ENCODE data around the gene ICAM2.

ICAM2 gene

DNA sequence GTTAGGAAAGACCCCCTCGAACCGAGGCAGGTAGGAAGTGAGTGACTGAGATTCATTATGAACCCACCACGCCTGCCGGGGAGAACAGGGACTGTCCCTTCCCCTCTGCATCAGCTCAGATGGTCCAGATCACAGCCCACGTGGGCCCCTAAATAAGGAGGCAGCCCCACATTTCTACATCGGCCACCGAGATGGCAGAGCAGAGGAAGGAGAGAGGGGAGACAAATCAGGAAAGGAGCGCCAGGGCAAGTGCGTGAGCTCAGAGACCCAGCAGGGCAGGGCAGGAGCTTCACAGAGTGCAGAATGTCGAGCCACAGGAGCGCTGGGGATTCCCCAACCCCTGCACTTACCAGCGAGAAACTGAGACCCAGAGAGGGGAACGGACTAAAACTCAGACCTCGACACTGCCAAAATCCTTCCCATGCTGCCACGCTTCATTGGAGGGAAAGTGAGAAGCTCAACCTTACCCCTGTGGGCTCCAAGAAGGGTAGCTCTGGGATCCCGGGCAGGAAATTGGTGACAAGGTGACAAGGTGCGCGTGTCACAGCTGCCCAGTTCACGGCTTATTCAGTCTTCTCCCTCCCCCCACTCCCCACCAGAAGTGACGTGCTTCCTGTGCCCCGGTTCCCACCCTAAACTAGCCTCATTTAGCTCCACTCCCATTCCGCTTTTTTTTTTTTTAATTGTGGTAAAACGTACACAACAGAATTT, at the start of gene ICAM2:
Gene ICAM2 (minus strand): TSS at position 578 of the 711 bp plus-strand sequence. CDS start 13,942 bp downstream, outside the sequence.
- H3K9me2 ChIP-seq (replicated peaks; ENCODE audit: control insufficient read depth, low read length) = no peaks in the 10 kb centered on the region
- peaks cover 43% of the 10 kb centered on the region for H3K79me2 ChIP-seq (ENCODE audit: control insufficient read depth, low read length)
- H3K9me3 ChIP-seq (ENCODE audit: control insufficient read depth, insufficient read depth, low read length) = no peaks in the 10 kb centered on the region
- peaks cover 25% of the 10 kb centered on the region for H3F3A ChIP-seq (ENCODE audit: control insufficient read depth, insufficient read depth)
- 0 out of 2 replicates have a peak, but pooled peaks cover 4% of the 10 kb centered on the region for H4K20me1 ChIP-seq (ENCODE audit: control insufficient read depth, insufficient read depth, low read depth, low read length)
- peak within 1 kb of the TSS; percentile 77 for H3K4me2 ChIP-seq (ENCODE audit: low read length)
- H3K4me3 ChIP-seq (ENCODE audit: low read length) = peak within 1 kb of the TSS; percentile 85
- H3K27ac ChIP-seq (ENCODE audit: low read depth, low read length) = peak within 1 kb of the TSS; percentile 82
- H3K36me3 ChIP-seq (ENCODE audit: control insufficient read depth, low read length) = no peaks in the 10 kb centered on the region
- no peaks in the 10 kb centered on the region for H3K27me3 ChIP-seq (ENCODE audit: control insufficient read depth, low read length)
- TF ChIP-seq EZH2phosphoT487 (IDR thresholded peaks at IDR 0.05; ENCODE audit: borderline replicate concordance, low read length) (no peak), CTCF (IDR thresholded peaks at IDR 0.05; ENCODE audit: low read depth, low read length, poor library complexity, severe bottlenecking) (no peak)
- peaks cover 60% of the 10 kb centered on the region for H3K4me1 ChIP-seq (ENCODE audit: control insufficient read depth, low read length)

DNA sequence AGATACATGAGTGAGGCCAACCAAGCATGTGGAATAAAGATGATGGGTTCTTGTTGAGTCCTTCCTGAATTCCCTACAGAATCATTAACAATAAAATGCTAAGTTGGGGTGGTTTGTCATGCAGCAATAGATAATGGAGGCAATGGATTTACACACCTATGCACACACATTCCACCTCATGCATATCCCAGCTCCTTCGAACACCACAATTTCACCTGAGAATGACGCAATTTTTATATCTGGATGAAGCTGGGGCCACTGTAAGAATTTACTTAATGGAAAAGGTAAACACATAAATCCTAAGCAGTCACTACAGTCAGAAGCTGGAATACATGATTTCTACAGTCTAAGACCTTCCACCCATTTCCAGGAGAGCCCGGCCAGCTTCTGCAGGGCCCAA, 49.8 kb upstream of the ICAM2 start:
- Histone ChIP-seq H3K4me2 (ENCODE audit: low read length) (no peak overlapping the region), H3K36me3 (ENCODE audit: control insufficient read depth, low read length) (no peaks in the 10 kb centered on the region), H3F3A (ENCODE audit: control insufficient read depth, insufficient read depth) (peaks cover 13% of the 10 kb centered on the region), H3K9me2 (replicated peaks; ENCODE audit: control insufficient read depth, low read length) (no peaks in the 10 kb centered on the region), H3K79me2 (ENCODE audit: control insufficient read depth, low read length) (no peaks in the 10 kb centered on the region), H3K27me3 (ENCODE audit: control insufficient read depth, low read length) (no peaks in the 10 kb centered on the region), H3K27ac (ENCODE audit: low read depth, low read length) (no peak overlapping the region), H3K4me3 (ENCODE audit: low read length) (no peak overlapping the region), H3K4me1 (ENCODE audit: control insufficient read depth, low read length) (peaks cover 27% of the 10 kb centered on the region), H3K9me3 (ENCODE audit: control insufficient read depth, insufficient read depth, low read length) (peaks cover 6% of the 10 kb centered on the region; the same call in 1 of the 2 replicates), H4K20me1 (ENCODE audit: control insufficient read depth, insufficient read depth, low read depth, low read length) (no peaks in the 10 kb centered on the region)
- no peak for TF ChIP-seq EZH2phosphoT487 (IDR thresholded peaks at IDR 0.05; ENCODE audit: borderline replicate concordance, low read length)
- TF ChIP-seq CTCF (IDR thresholded peaks at IDR 0.05; ENCODE audit: low read depth, low read length, poor library complexity, severe bottlenecking) = no peak

DNA sequence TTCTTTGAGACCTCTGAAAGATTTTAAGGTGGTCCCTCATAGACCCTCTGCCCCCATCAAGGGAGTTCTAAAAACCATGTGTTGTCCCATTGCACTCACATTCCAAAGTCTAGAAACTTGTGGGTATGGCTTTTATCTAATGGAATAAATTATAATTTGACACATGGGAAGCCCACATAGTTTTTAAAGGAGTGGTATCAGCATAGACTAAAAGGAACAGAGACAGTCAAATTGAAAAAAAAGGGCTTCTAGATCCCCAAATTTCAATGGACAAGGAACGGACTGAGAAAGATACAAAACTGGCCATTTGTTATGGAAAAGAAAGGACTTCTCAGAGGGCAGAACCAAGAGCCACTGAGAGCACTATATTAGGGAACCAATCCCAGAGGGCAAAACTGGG, 48.7 kb upstream of the ICAM2 start:
- H3K27ac ChIP-seq (ENCODE audit: low read depth, low read length) = no peak overlapping the region
- H4K20me1 ChIP-seq (ENCODE audit: control insufficient read depth, insufficient read depth, low read depth, low read length) = no peaks in the 10 kb centered on the region
- H3K9me3 ChIP-seq (ENCODE audit: control insufficient read depth, insufficient read depth, low read length) = peaks cover 6% of the 10 kb centered on the region; the same call in 1 of the 2 replicates
- H3K27me3 ChIP-seq (ENCODE audit: control insufficient read depth, low read length) = no peaks in the 10 kb centered on the region
- no peaks in the 10 kb centered on the region for H3K36me3 ChIP-seq (ENCODE audit: control insufficient read depth, low read length)
- H3K4me2 ChIP-seq (ENCODE audit: low read length) = no peak overlapping the region
- H3K79me2 ChIP-seq (ENCODE audit: control insufficient read depth, low read length) = no peaks in the 10 kb centered on the region
- no peak overlapping the region for H3K4me3 ChIP-seq (ENCODE audit: low read length)
- peaks cover 16% of the 10 kb centered on the region for H3K4me1 ChIP-seq (ENCODE audit: control insufficient read depth, low read length)
- no peaks in the 10 kb centered on the region for H3K9me2 ChIP-seq (replicated peaks; ENCODE audit: control insufficient read depth, low read length)
- peaks cover 5% of the 10 kb centered on the region for H3F3A ChIP-seq (ENCODE audit: control insufficient read depth, insufficient read depth)
- TF ChIP-seq EZH2phosphoT487 (IDR thresholded peaks at IDR 0.05; ENCODE audit: borderline replicate concordance, low read length) = no peak
- no peak for TF ChIP-seq CTCF (IDR thresholded peaks at IDR 0.05; ENCODE audit: low read depth, low read length, poor library complexity, severe bottlenecking)
